GM12875 (cell line): ENCODE results near the gene PGAM1.

Experiments used
- H3K4me3 ChIP-seq: one replicate; pipeline ENCODE4 v1.5.1; 2011; ENCODE audit warnings: low read depth, low read length, control low read depth
- CTCF ChIP-seq: IDR thresholded peaks from 2 replicates; pipeline ENCODE4 v1.5.1; 2011; ENCODE audit warnings: low read depth, mild to moderate bottlenecking, control low read depth, inconsistent platforms, low read length, moderate library complexity, borderline replicate concordance; ENCODE audit not compliant: insufficient read depth

The PGAM1 gene

GRCh38 chr10:97384156-97384555 lies 41.8 kb upstream of the PGAM1 start:
- no peak for TF ChIP-seq CTCF

GRCh38 chr10:97384641-97385040 lies 41.4 kb upstream of the PGAM1 start:
- no peak for TF ChIP-seq CTCF

More at GRCh38 chr10:97384156-97384555, 41.8 kb upstream of the PGAM1 start:
- no peak overlapping the region for H3K4me3 ChIP-seq

GRCh38 chr10:97385565-97385964 lies 40.4 kb upstream of the PGAM1 start:
- no peak for TF ChIP-seq CTCF

More at GRCh38 chr10:97384641-97385040, 41.4 kb upstream of the PGAM1 start:
- H3K4me3 ChIP-seq = no peak overlapping the region

GRCh38 chr10:97388152-97388551 lies 37.8 kb upstream of the PGAM1 start:
- no peak overlapping the region for H3K4me3 ChIP-seq
- TF ChIP-seq CTCF = no peak

More at GRCh38 chr10:97385565-97385964, 40.4 kb upstream of the PGAM1 start:
- H3K4me3 ChIP-seq = no peak overlapping the region

- no peak overlapping the region for H3K4me3 ChIP-seq
- no peak for TF ChIP-seq CTCF
Measured at GRCh38 chr10:97390091-97390490, 35.9 kb upstream of the PGAM1 start.

GRCh38 chr10:97393034-97393573 lies 32.9 kb upstream of the PGAM1 start:
- no peak for TF ChIP-seq CTCF

GRCh38 chr10:97396056-97396455 lies 29.9 kb upstream of the PGAM1 start:
- H3K4me3 ChIP-seq = no peak overlapping the region
- no peak for TF ChIP-seq CTCF

More at GRCh38 chr10:97393034-97393573, 32.9 kb upstream of the PGAM1 start:
- H3K4me3 ChIP-seq = no peak overlapping the region
